ENCODE data around the gene CLDN2.

DNA sequence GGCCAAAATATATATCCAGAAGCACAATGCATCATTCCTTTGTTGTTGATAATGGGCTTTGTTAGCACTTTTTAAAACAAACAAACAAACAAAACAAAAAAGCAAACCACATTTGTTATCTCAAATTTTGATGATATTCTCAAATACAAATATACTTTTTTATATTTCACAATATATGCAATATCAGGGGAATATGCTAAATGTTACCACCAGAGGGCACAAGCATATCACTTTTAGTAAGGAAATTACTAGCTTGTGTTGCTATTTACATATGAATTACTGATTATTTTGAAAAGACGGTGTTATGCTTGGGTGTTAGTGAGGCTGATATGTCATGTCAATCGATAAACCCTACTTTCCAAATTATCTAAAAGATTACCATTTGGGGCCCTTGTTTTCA lies 46.1 kb upstream of the CLDN2 start:
- no peak for TF ChIP-seq POLR2AphosphoS5 (IDR thresholded peaks at IDR 0.05; ENCODE audit: borderline replicate concordance, low read depth, low read length)
- TF ChIP-seq EZH2 (IDR thresholded peaks at IDR 0.05), result no peak
